Fibroblast of lung (primary cell): ENCODE data around the gene TOPORS. TPM values are rescaled to one million over a fixed set of nuclear protein-coding genes. Genes with fewer than 3 reads are reported as not detected.

Source experiments
- DNase-seq, 2 donors: peaks; one replicate each; pipeline versions ENCODE4 v3.0.0 to v3.0.0-alpha.2; 2010; ENCODE audit warnings: low read depth in 2 of 2
- H2AFZ ChIP-seq: 2 replicates; pipeline ENCODE4 v1.5.1; 2012; ENCODE audit warnings: low read length, control low read depth, inconsistent platforms
- H3K27ac ChIP-seq: 2 replicates; pipeline ENCODE4 v1.5.1; 2011; ENCODE audit warnings: low read length, control low read depth; ENCODE audit not compliant: insufficient read depth
- H3K27me3 ChIP-seq: 2 replicates; pipeline ENCODE4 v1.5.1; 2011; ENCODE audit warnings: mild to moderate bottlenecking, low read length; ENCODE audit not compliant: control insufficient read depth, insufficient read depth
- H3K36me3 ChIP-seq: 2 replicates; pipeline ENCODE4 v1.5.1; 2011; ENCODE audit warnings: low read length; ENCODE audit not compliant: control insufficient read depth, insufficient read depth
- H3K4me1 ChIP-seq: 2 replicates; pipeline ENCODE4 v1.5.1; 2011; ENCODE audit warnings: low read length; ENCODE audit not compliant: control insufficient read depth, insufficient read depth; ENCODE audit errors: extremely low read depth
- H3K4me2 ChIP-seq: 2 replicates; pipeline ENCODE4 v1.5.1; 2011; ENCODE audit warnings: low read length, control low read depth; ENCODE audit not compliant: insufficient read depth; ENCODE audit errors: extremely low read depth
- H3K4me3 ChIP-seq, 4 experiments: fragments of 200-600 bp in 1 of 4; sonication (generic) in 1 of 4; replicated peaks in 1 of 4; 2 replicates each; pipeline ENCODE4 v1.5.1; 2011 to 2016; ENCODE audit warnings: low read length in 4 of 4, low read depth in 3 of 4, mild to moderate bottlenecking in 3 of 4, control low read depth in 2 of 4, inconsistent platforms in 1 of 4, mixed read lengths in 1 of 4; ENCODE audit not compliant: insufficient read depth in 1 of 4; ENCODE audit errors: control extremely low read depth in 1 of 4
- H3K79me2 ChIP-seq: 2 replicates; pipeline ENCODE4 v1.5.1; 2012; ENCODE audit warnings: mild to moderate bottlenecking, low read length, inconsistent platforms; ENCODE audit not compliant: control insufficient read depth, insufficient read depth
- H3K9ac ChIP-seq: 2 replicates; pipeline ENCODE4 v1.5.1; 2011; ENCODE audit warnings: mild to moderate bottlenecking, low read length, control low read depth; ENCODE audit not compliant: insufficient read depth
- H3K9me3 ChIP-seq: 2 replicates; pipeline ENCODE4 v1.5.1; 2012; ENCODE audit warnings: low read depth, low read length; ENCODE audit not compliant: control insufficient read depth, insufficient read depth
- H4K20me1 ChIP-seq: 2 replicates; pipeline ENCODE4 v1.5.1; 2011; ENCODE audit warnings: low read length; ENCODE audit not compliant: control insufficient read depth, insufficient read depth; ENCODE audit errors: extremely low read depth
- CTCF ChIP-seq, 2 donors: IDR thresholded peaks in 1 of 2; conservative IDR thresholded peaks in 1 of 2; 1 replicate in 1 of 2; 2 replicates in 1 of 2; pipeline ENCODE4 v1.5.1; 2011 to 2012; ENCODE audit warnings: low read length in 2 of 2, control low read depth in 1 of 2, inconsistent platforms in 1 of 2, low read depth in 1 of 2, mild to moderate bottlenecking in 1 of 2
- EZH2 ChIP-seq: IDR thresholded peaks from 2 replicates; pipeline ENCODE4 v1.5.1; 2012; ENCODE audit warnings: low read length, control low read depth, mild to moderate bottlenecking; ENCODE audit errors: missing control alignments
- polyA plus RNA-seq, 2 donors: library from polyadenylated mRNA; depleted of rRNA in 1 of 2; stranded (reverse) in 1 of 2; unstranded in 1 of 2; fragments of >200 nt; gene quantifications; 2 replicates each; pipeline ENCODE4 v1.2.1, GENCODE V29; 2011 to 2012; ENCODE audit warnings: missing spikeins in 1 of 2
- total RNA-seq: library from RNA; depleted of rRNA; stranded (reverse); fragments of >200 nt; gene quantifications from 2 replicates; pipeline ENCODE4 v1.2.1, GENCODE V29; 2014

The TOPORS gene
- total and polyA plus RNA-seq, 2 donors (not counting 1 experiment from before 2014, with no cell fraction given) = 20.2 to 32.0 TPM

- DNase-seq = no peak
- no peak overlapping the region for H2AFZ ChIP-seq
- H3K4me1 ChIP-seq = no peaks in the 10 kb centered on the region
- no peak for TF ChIP-seq EZH2
- no peak for TF ChIP-seq CTCF (conservative IDR thresholded peaks at IDR 0.05 in 1 of 2, IDR thresholded peaks at IDR 0.05 in 1 of 2; ENCODE audit: low read depth in 1 of 2, low read length in 2 of 2)
- no peak overlapping the region for H3K27ac ChIP-seq
- no peaks in the 10 kb centered on the region for H3K27me3 ChIP-seq
- H3K4me3 ChIP-seq = no peak overlapping the region
- H3K79me2 ChIP-seq = peaks cover 72% of the 10 kb centered on the region
- no peak overlapping the region for H3K4me2 ChIP-seq
- no peaks in the 10 kb centered on the region for H3K36me3 ChIP-seq
- no peaks in the 10 kb centered on the region for H3K9me3 ChIP-seq
- H4K20me1 ChIP-seq = no peaks in the 10 kb centered on the region
- H3K9ac ChIP-seq = no peak overlapping the region
Observed at GRCh38 chr9:32545884-32546283, 6.5 kb downstream of the TOPORS start.

- Histone ChIP-seq H3K36me3 (no peaks in the 10 kb centered on the region), H2AFZ (no peak overlapping the region), H4K20me1 (no peaks in the 10 kb centered on the region), H3K4me2 (no peak overlapping the region), H3K9ac (no peak overlapping the region), H3K4me1 (no peaks in the 10 kb centered on the region), H3K27ac (no peak overlapping the region), H3K4me3 (no peak overlapping the region), H3K79me2 (peaks cover 44% of the 10 kb centered on the region), H3K27me3 (no peaks in the 10 kb centered on the region), H3K9me3 (no peaks in the 10 kb centered on the region)
- DNase-seq = no peak
- TF ChIP-seq CTCF (conservative IDR thresholded peaks at IDR 0.05 in 1 of 2, IDR thresholded peaks at IDR 0.05 in 1 of 2; ENCODE audit: low read depth in 1 of 2, low read length in 2 of 2) (no peak), EZH2 (no peak)
Observed at GRCh38 chr9:32543047-32543446, 9.3 kb downstream of the TOPORS start.

- no peak for TF ChIP-seq CTCF (conservative IDR thresholded peaks at IDR 0.05 in 1 of 2, IDR thresholded peaks at IDR 0.05 in 1 of 2; ENCODE audit: low read depth in 1 of 2, low read length in 2 of 2)
- TF ChIP-seq EZH2 = no peak
- Histone ChIP-seq H3K27me3 (no peaks in the 10 kb centered on the region), H3K36me3 (no peaks in the 10 kb centered on the region), H2AFZ (no peak overlapping the region), H3K4me3 (no peak overlapping the region), H4K20me1 (no peaks in the 10 kb centered on the region), H3K27ac (no peak overlapping the region), H3K9me3 (no peaks in the 10 kb centered on the region), H3K4me1 (no peaks in the 10 kb centered on the region), H3K4me2 (no peak overlapping the region), H3K79me2 (no peaks in the 10 kb centered on the region), H3K9ac (no peak overlapping the region)
- DNase-seq = no peak
Observed at GRCh38 chr9:32533816-32534215, 18.6 kb downstream of the TOPORS start.
